Transverse colon (tissue), 4 donors: ENCODE data around the gene TMEM108. TPM values are rescaled to one million over a fixed set of nuclear protein-coding genes. Genes with fewer than 3 reads are reported as not detected.

Experiments
- DNase-seq: peaks from one replicate; pipeline ENCODE4 v3.0.0-alpha.2; 2019
- H3K27ac ChIP-seq, 4 donors: fragments of 200-600 bp; sonication (generic); 2 replicates each; pipeline ENCODE4 v1.5.1; 2016 to 2018; ENCODE audit warnings: inconsistent platforms in 4 of 4
- H3K27me3 ChIP-seq: fragments of 200-600 bp; sonication (generic); 2 replicates; pipeline ENCODE4 v1.5.1; 2017; ENCODE audit warnings: inconsistent platforms
- H3K36me3 ChIP-seq, 4 donors: fragments of 200-600 bp; sonication (generic); 2 replicates each; pipeline ENCODE4 v1.5.1; 2017 to 2019; ENCODE audit warnings: inconsistent platforms in 4 of 4
- H3K4me1 ChIP-seq, 4 donors: fragments of 200-600 bp; sonication (generic); 2 replicates each; pipeline ENCODE4 v1.5.1; 2017 to 2020; ENCODE audit warnings: inconsistent platforms in 4 of 4
- H3K4me3 ChIP-seq, 4 donors: fragments of 200-600 bp; sonication (generic); 1 replicate in 1 of 4; 2 replicates in 3 of 4; pipeline versions ENCODE4 v1.5.1 to v1.6.1; 2017 to 2019; ENCODE audit warnings: inconsistent platforms in 4 of 4
- H3K9me3 ChIP-seq, 2 donors: fragments of 200-600 bp; sonication (generic); 2 replicates each; pipeline ENCODE4 v1.5.1; 2017 to 2019; ENCODE audit warnings: inconsistent platforms in 2 of 2
- EP300 ChIP-seq: sonication (generic); formaldehyde crosslinking; IDR thresholded peaks from one replicate; pipeline ENCODE4 v1.6.1; 2017; ENCODE audit warnings: antibody characterized with exemption, low read depth
- POLR2A ChIP-seq: fragments of 450-650 bp; IDR thresholded peaks from one replicate; pipeline ENCODE4 v1.6.1; 2016; ENCODE audit warnings: antibody characterized with exemption, mild to moderate bottlenecking, moderate library complexity
- POLR2AphosphoS5 ChIP-seq, 3 donors: sonication (generic); formaldehyde crosslinking; IDR thresholded peaks; one replicate each; pipeline ENCODE4 v1.6.1; 2016; ENCODE audit warnings: antibody characterized with exemption in 3 of 3
- WGBS, 2 donors: methylation state at CpG; one replicate each; pipeline ENCODE4 v1.1.5; 2018; ENCODE audit warnings: low coverage in 1 of 2; 5-methylcytosine and 5-hydroxymethylcytosine counted together
- in situ Hi-C, 4 donors: fragments of 200-750 bp; cut with MboI; loops; one replicate each; pipeline versions ENCODE4 v1.15.0 to v1.15.1; 2017; ENCODE audit warnings: low sequenced_read_pairs in 3 of 4, low pct_ligation_motif_present in 1 of 4, low pct_unique_long_range_greater_than_20kb in 1 of 4
- intact Hi-C: fragments of 100-400 bp; cut with DNase I; formaldehyde crosslinking; loops from one replicate; pipeline ENCODE4 v1.15.1; 2023; ENCODE audit warnings: low total_unique reads
- total RNA-seq, 4 donors: library from RNA; depleted of rRNA; stranded (reverse); fragments of >200 nt; gene quantifications; one replicate each; pipeline ENCODE4 v1.1.0, GENCODE V29; 2016
- TF ChIP-seq, protein P1 (sequence below), 5 experiments: fragments of 200-600 bp in 3 of 5; fragments of 450-650 bp in 2 of 5; sonication (generic) in 3 of 5; IDR thresholded peaks; 1 replicate in 2 of 5; 2 replicates in 3 of 5; pipeline ENCODE4 v1.5.1; 2016 to 2017; ENCODE audit warnings: antibody characterized with exemption in 5 of 5, inconsistent platforms in 3 of 5, mild to moderate bottlenecking in 2 of 5, moderate library complexity in 1 of 5

Gene TMEM108
- total RNA-seq, 4 donors from 2014 or later: 0.14 to 1.4 (median 0.80) TPM; not detected in 1

DNA sequence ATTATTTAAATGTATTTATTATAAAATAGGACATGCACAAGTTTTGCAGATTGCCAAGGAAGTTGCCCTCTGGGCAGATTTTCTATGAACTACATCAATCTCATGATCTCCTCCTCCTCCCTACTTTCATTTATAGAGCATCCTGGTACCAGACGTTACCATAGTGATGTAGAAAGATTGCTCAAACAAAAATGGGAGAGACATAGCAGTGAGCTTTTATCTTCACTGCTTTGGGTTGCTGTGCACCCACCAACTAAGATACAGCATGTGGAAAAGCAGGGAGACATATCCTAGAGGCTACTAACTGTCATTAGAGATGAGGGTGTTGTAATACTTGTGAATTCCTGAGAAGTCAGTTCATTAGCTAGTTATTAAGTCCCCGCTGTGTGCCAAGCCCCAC lies 224.1 kb downstream of the TMEM108 start:
- DNase-seq: no peak
- TF ChIP-seq POLR2A (no peak), EP300 (no peak), POLR2AphosphoS5 (IDR thresholded peaks at IDR 0.05) (no peak)
- TF ChIP-seq, protein P1, sequence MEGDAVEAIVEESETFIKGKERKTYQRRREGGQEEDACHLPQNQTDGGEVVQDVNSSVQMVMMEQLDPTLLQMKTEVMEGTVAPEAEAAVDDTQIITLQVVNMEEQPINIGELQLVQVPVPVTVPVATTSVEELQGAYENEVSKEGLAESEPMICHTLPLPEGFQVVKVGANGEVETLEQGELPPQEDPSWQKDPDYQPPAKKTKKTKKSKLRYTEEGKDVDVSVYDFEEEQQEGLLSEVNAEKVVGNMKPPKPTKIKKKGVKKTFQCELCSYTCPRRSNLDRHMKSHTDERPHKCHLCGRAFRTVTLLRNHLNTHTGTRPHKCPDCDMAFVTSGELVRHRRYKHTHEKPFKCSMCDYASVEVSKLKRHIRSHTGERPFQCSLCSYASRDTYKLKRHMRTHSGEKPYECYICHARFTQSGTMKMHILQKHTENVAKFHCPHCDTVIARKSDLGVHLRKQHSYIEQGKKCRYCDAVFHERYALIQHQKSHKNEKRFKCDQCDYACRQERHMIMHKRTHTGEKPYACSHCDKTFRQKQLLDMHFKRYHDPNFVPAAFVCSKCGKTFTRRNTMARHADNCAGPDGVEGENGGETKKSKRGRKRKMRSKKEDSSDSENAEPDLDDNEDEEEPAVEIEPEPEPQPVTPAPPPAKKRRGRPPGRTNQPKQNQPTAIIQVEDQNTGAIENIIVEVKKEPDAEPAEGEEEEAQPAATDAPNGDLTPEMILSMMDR (IDR thresholded peaks at IDR 0.05): no peak
- H3K4me1 ChIP-seq: no peaks in the 10 kb centered on the region
- intact Hi-C loops (no loop called here), in situ Hi-C loops (no loop called here)
- no peaks in the 10 kb centered on the region for H3K27me3 ChIP-seq
- no peak overlapping the region for H3K27ac ChIP-seq
- WGBS, 2 donors: 72 to 86% methylated on average over 2 of the region's 2 CpGs
- no peak overlapping the region for H3K4me3 ChIP-seq
- no peaks in the 10 kb centered on the region for H3K36me3 ChIP-seq
- no peaks in the 10 kb centered on the region for H3K9me3 ChIP-seq

DNA sequence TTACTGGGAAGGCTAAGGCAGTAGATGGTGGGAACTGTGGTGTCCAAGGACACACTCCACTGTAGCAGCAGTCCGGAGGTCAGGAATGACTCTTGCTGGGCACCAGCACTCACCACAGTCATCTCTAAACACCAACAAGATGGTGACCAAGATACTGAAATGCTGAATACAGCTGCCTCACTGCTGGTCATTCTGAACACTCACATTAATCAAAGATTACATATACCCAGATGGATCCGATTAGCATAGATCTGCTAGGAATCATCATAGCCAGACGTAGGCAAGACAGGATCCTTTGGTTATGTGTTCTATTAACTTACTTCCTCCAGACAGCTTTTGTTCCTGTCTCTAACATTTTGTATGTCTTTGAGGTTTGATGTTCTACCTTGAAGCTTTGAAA lies 226.7 kb downstream of the TMEM108 start:
- H3K27ac ChIP-seq: no peak overlapping the region
- H3K4me3 ChIP-seq: no peak overlapping the region
- 86 to 100% methylated on average over 1 to 3 of the region's 3 CpGs for WGBS, 2 donors
- in situ Hi-C loops (no loop called here), intact Hi-C loops (no loop called here)
- no peaks in the 10 kb centered on the region for H3K27me3 ChIP-seq
- no peak for DNase-seq
- H3K9me3 ChIP-seq: no peaks in the 10 kb centered on the region
- no peaks in the 10 kb centered on the region for H3K4me1 ChIP-seq
- no peaks in the 10 kb centered on the region for H3K36me3 ChIP-seq
- TF ChIP-seq, protein P1 (IDR thresholded peaks at IDR 0.05): no peak
- no peak for TF ChIP-seq POLR2A
- TF ChIP-seq EP300: no peak
- no peak for TF ChIP-seq POLR2AphosphoS5 (IDR thresholded peaks at IDR 0.05)

DNA sequence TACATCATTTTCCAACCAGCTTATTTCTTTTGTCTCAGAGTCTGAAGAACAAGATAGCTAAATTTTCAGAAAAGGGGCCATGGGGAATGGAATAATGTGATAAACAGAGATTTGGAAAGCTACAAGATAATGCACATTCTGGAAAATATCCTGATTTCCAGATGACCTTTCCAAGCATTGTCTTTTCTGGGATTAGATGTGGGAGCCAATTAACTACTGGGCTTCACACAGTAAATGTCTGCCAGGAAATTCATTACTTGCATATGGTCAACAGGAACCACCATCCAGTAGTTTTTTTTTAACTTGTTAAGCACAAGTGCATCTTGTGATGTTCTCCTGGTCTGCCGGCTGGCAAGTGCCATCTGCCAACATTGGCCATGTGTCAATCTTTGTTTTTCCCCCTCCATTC lies 230.5 kb downstream of the TMEM108 start:
- H3K27me3 ChIP-seq: no peaks in the 10 kb centered on the region
- DNase-seq: no peak
- H3K4me3 ChIP-seq: no peak overlapping the region
- no peaks in the 10 kb centered on the region for H3K9me3 ChIP-seq
- WGBS, 2 donors: 46 to 70% methylated on average over 1 of the region's 1 CpG
- in situ Hi-C loops (no loop called here), intact Hi-C loops (no loop called here)
- H3K27ac ChIP-seq: no peak overlapping the region
- H3K36me3 ChIP-seq: no peaks in the 10 kb centered on the region
- TF ChIP-seq, protein P1 (IDR thresholded peaks at IDR 0.05): no peak
- TF ChIP-seq POLR2A (no peak), POLR2AphosphoS5 (IDR thresholded peaks at IDR 0.05) (no peak), EP300 (no peak)
- no peaks in the 10 kb centered on the region for H3K4me1 ChIP-seq

DNA sequence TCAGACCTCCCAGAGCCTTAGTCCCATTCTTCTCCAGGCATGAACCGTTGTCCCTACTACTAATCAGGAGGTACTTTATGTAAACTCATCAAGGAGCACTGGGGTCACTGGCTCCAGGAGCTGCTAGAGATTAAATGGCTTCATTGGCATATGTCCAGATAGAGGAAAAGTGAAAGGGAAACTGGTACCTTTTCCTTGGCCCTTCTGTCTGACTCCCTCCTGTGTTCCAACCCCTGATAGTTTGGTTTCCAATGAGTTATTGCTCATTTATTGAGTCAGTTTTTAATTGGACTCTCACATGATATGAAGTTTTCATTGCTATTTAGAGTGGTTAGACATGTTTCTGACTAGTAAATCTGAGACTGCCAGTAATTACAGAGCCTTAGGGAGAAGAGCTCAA lies 231.2 kb downstream of the TMEM108 start:
- Histone ChIP-seq H3K27ac (no peak overlapping the region), H3K4me1 (no peaks in the 10 kb centered on the region), H3K36me3 (no peaks in the 10 kb centered on the region), H3K4me3 (no peak overlapping the region), H3K27me3 (no peaks in the 10 kb centered on the region), H3K9me3 (no peaks in the 10 kb centered on the region)
- TF ChIP-seq POLR2AphosphoS5 (IDR thresholded peaks at IDR 0.05) (no peak), EP300 (no peak), POLR2A (no peak)
- TF ChIP-seq, protein P1 (IDR thresholded peaks at IDR 0.05): no peak
- intact Hi-C loops (no loop called here), in situ Hi-C loops (no loop called here)
- no peak for DNase-seq
- 20 to 42% methylated on average over 1 of the region's 1 CpG for WGBS, 2 donors
